Endodermal cell (in vitro differentiated cells): Measurements from ENCODE around the gene DLG5. TPM values are rescaled to one million over a fixed set of nuclear protein-coding genes. Genes with fewer than 3 reads are reported as not detected.

Source experiments
- DNase-seq: peaks from one replicate; pipeline ENCODE4 v3.0.0-alpha.2; 2017
- H3K27ac ChIP-seq: 2 replicates; pipeline ENCODE4 v1.5.1; 2013; ENCODE audit warnings: mild to moderate bottlenecking, low read depth, low read length, moderate library complexity
- H3K27me3 ChIP-seq: 2 replicates; pipeline ENCODE4 v1.6.1; 2013; ENCODE audit warnings: mild to moderate bottlenecking, low read length, moderate library complexity; ENCODE audit not compliant: insufficient read depth, control insufficient read depth, poor library complexity, severe bottlenecking
- H3K36me3 ChIP-seq: 2 replicates; pipeline ENCODE4 v1.7.0; 2013; ENCODE audit warnings: mild to moderate bottlenecking, low read length, moderate library complexity; ENCODE audit not compliant: control insufficient read depth, insufficient read depth
- H3K4me1 ChIP-seq: one replicate; pipeline ENCODE4 v1.7.0; 2013; ENCODE audit warnings: low read length; ENCODE audit not compliant: control insufficient read depth, insufficient read depth
- H3K4me3 ChIP-seq: 2 replicates; pipeline ENCODE4 v1.5.1; 2013; ENCODE audit warnings: mild to moderate bottlenecking, low read length, moderate library complexity
- H3K9ac ChIP-seq: 2 replicates; pipeline ENCODE4 v1.6.1; 2013; ENCODE audit warnings: mild to moderate bottlenecking, low read length, moderate library complexity; ENCODE audit not compliant: poor library complexity, severe bottlenecking; ENCODE audit errors: extremely low read depth
- H3K9me3 ChIP-seq: 2 replicates; pipeline ENCODE4 v1.6.1; 2013; ENCODE audit warnings: mild to moderate bottlenecking, low read length, moderate library complexity; ENCODE audit not compliant: control insufficient read depth
- H3K27ac Mint-ChIP-seq: 2 replicates; pipeline ENCODE4 v1.8.0; 2020; ENCODE audit warnings: mixed read lengths
- H3K27me3 Mint-ChIP-seq: 2 replicates; pipeline ENCODE4 v1.8.0; 2021; ENCODE audit warnings: mild to moderate bottlenecking, mixed read lengths; ENCODE audit not compliant: insufficient read depth
- H3K36me3 Mint-ChIP-seq: 2 replicates; pipeline ENCODE4 v1.8.0; 2020; ENCODE audit warnings: low read depth, mixed read lengths
- H3K4me1 Mint-ChIP-seq: 2 replicates; pipeline ENCODE4 v1.8.0; 2020; ENCODE audit warnings: mixed read lengths
- H3K4me3 Mint-ChIP-seq: 2 replicates; pipeline ENCODE4 v1.8.0; 2020; ENCODE audit warnings: mild to moderate bottlenecking, moderate library complexity, mixed read lengths
- H3K9me3 Mint-ChIP-seq: 2 replicates; pipeline ENCODE4 v1.8.0; 2020; ENCODE audit warnings: mild to moderate bottlenecking, mixed read lengths
- WGBS, 2 experiments: methylation state at CpG; one replicate each; pipeline versions ENCODE4 v1.1.5 to v1.1.7; 2013; ENCODE audit warnings: missing lambda C conversion rate in 2 of 2, mixed read lengths in 1 of 2; ENCODE audit not compliant: insufficient coverage in 1 of 2, insufficient read length in 1 of 2; 5-methylcytosine and 5-hydroxymethylcytosine counted together
- total RNA-seq, 2 donors: library from RNA; stranded (reverse); fragmentation: NEBNext Ultra II Directional in 1 of 2; extraction: Animal tissue kit (Norgen Biotek cat#: 25700) in 1 of 2; gene quantifications; 2 replicates in 1 of 2; 3 replicates in 1 of 2; pipeline ENCODE4 v1.2.1, GENCODE V29; 2021
- TF ChIP-seq, protein P1 (sequence below): fragments of 200-600 bp; sonication (generic); conservative IDR thresholded peaks from 2 replicates; pipeline ENCODE4 v1.5.0; 2021; ENCODE audit warnings: antibody characterized with exemption, mild to moderate bottlenecking

Gene DLG5
- total RNA-seq, 2 donors from 2014 or later, result 79.4 to 83.4 TPM

DNA sequence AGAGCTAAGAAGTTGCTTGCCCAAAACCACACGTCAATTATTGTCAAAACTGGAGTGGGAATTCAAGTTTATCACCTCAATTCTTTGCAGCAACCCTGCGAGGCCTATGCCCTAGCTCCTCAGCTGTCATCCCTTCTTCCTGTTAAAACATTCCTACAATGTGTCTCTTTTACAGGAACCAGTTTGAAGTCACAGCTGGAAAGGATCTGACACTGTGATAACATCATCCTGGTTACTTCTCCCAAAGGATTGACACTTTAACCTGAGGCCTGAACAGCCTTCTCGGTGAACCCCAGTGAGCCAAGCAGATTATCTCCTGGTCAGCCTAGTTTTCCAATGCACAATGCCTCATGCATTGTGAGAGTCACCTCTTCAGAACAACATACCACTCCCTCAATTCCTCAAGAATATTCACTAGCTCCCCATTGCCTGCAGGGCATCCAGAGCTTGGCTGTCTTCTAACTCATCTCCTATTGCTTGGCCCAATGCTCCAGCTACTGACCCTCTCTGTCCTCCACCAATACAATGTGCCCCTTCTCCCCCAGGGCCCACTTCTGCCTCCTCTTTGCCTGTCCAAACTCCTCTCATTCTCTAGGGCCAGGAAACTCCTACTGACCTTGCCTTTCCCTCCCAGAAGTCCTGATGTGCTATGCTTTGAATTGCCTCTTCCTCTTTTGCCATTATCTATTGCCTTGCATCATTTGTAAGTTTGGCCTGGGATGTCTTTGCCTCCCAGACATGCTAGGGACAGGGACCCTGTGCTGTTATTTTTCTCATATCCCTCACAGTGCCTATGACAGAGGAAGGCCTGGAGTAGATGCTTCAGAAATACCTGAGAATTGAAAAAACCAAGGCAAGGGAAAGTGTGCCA, 10.4 kb upstream of the DLG5 start:
- Mint-ChIP-seq H3K9me3 (no peaks in the 10 kb centered on the region), H3K36me3 (no peaks in the 10 kb centered on the region), H3K4me1 (peaks cover 48% of the 10 kb centered on the region), H3K27ac (peak overlapping the region; percentile 7), H3K27me3 (no peaks in the 10 kb centered on the region), H3K4me3 (no peak overlapping the region)
- Histone ChIP-seq H3K9me3 (no peaks in the 10 kb centered on the region), H3K4me1 (peaks cover 17% of the 10 kb centered on the region), H3K27ac (no peak overlapping the region), H3K27me3 (no peaks in the 10 kb centered on the region), H3K4me3 (no peak overlapping the region), H3K36me3 (no peaks in the 10 kb centered on the region), H3K9ac (no peak overlapping the region)
- WGBS, 2 experiments, result 57 to 76% methylated on average over 3 of the region's 3 CpGs
- TF ChIP-seq, protein P1, sequence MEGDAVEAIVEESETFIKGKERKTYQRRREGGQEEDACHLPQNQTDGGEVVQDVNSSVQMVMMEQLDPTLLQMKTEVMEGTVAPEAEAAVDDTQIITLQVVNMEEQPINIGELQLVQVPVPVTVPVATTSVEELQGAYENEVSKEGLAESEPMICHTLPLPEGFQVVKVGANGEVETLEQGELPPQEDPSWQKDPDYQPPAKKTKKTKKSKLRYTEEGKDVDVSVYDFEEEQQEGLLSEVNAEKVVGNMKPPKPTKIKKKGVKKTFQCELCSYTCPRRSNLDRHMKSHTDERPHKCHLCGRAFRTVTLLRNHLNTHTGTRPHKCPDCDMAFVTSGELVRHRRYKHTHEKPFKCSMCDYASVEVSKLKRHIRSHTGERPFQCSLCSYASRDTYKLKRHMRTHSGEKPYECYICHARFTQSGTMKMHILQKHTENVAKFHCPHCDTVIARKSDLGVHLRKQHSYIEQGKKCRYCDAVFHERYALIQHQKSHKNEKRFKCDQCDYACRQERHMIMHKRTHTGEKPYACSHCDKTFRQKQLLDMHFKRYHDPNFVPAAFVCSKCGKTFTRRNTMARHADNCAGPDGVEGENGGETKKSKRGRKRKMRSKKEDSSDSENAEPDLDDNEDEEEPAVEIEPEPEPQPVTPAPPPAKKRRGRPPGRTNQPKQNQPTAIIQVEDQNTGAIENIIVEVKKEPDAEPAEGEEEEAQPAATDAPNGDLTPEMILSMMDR, result no peak
- DNase-seq, result peak; percentile 57

DNA sequence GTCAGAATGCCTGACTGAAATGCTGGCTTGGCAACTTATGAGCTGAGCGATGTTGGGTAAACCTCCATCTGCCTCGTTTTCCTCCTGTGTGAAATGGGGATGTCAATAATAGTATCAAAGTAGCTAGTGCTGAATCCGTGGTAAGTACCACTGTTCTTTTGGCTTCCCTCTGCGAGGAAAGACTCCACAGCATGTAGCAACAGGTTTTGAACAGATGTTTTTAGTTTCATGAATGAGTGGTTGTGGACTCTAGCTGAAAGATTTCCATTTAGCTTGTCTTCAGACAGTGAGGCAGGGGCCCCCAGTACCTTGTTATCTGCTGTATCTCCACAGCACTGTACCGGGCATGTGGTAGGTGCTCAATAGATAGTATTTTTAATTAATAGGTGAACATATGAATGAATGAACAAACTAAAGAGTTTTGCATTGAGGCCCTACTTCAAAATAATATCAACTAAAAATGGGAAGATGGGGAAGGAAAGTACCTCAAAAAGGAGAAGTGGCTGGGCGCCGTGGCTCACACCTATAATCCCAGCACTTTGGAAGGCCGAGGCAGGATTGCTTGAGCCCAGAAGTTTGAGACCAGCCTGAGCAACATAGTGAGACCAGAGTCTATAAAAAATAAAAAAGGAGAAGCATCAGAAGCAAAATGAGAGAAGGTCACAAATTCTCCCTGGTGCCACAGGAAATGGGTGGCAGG, 5.6 kb upstream of the DLG5 start:
- Histone ChIP-seq H3K9ac (no peak overlapping the region), H3K4me3 (no peak overlapping the region), H3K4me1 (no peaks in the 10 kb centered on the region), H3K27ac (no peak overlapping the region), H3K9me3 (no peaks in the 10 kb centered on the region), H3K36me3 (no peaks in the 10 kb centered on the region), H3K27me3 (peaks cover 10% of the 10 kb centered on the region)
- H3K9me3 Mint-ChIP-seq, result no peaks in the 10 kb centered on the region
- H3K4me1 Mint-ChIP-seq, result peaks cover 25% of the 10 kb centered on the region
- peaks cover 9% of the 10 kb centered on the region for H3K27me3 Mint-ChIP-seq
- DNase-seq, result no peak
- no peaks in the 10 kb centered on the region for H3K36me3 Mint-ChIP-seq
- TF ChIP-seq, protein P1, result no peak
- WGBS, 2 experiments, result 87 to 92% methylated on average over 7 to 8 of the region's 8 CpGs
- H3K27ac Mint-ChIP-seq, result no peak overlapping the region
- no peak overlapping the region for H3K4me3 Mint-ChIP-seq

DNA sequence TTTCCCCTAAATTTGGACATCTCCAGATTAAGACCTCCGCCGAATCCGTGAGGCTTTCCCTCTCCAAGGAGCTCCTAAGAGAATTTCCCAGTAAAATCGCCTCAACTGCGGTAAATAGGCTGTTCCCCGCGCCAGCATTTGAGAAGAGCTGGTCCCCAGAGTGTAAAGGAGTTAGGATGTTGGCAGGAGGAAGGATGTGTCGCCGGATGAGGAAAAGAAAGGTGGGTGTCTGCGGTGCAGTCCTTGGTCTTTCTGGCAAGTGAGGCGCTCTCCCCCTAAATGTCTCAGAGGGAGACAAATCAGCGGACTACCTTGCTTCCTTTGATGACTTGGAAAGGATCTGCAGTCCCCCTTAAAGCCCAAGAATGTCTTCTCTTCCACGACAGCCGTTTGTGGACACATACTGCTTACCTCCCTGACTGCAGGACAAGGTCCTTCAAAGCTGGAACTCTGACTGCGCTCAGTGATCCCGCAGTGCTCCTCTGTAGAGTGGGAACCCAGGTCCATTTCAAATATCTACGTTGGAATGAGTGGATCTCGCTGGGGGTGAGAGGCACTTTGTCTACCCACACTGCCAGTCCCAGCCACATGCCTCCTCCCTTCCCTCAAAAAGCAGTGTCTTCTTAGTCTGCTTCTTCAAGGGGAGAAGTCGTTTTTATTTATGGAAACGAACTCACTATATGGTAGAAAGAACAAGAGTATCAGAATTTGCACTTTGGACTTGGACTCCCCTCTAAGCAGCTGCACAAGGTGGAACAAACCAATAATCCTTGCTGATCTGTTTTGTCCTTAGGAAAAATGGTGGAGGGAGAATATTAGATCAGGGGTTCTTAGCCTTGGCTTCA, 1.1 kb upstream of the DLG5 start:
- Histone ChIP-seq H3K36me3 (no peaks in the 10 kb centered on the region), H3K4me3 (peak overlapping the region; percentile 69), H3K9ac (no peak overlapping the region), H3K4me1 (peaks cover 5% of the 10 kb centered on the region), H3K27me3 (peaks cover 10% of the 10 kb centered on the region), H3K27ac (no peak overlapping the region), H3K9me3 (no peaks in the 10 kb centered on the region)
- Mint-ChIP-seq H3K4me1 (peaks cover 25% of the 10 kb centered on the region), H3K4me3 (peak overlapping the region; percentile 75), H3K27ac (peak overlapping the region; percentile 79), H3K36me3 (no peaks in the 10 kb centered on the region), H3K9me3 (no peaks in the 10 kb centered on the region), H3K27me3 (peaks cover 9% of the 10 kb centered on the region)
- TF ChIP-seq, protein P1, result no peak
- peak; percentile 74 for DNase-seq
- 59 to 63% methylated on average over 12 to 20 of the region's 20 CpGs for WGBS, 2 experiments
